AG04449 (cell line): Measurements from ENCODE around the gene PRR5L.

Source experiments
- CTCF ChIA-PET: fragments of 350-600 bp; formaldehyde crosslinking; extraction: SDS; loops from one replicate; lab custom pipeline; 2021; ENCODE audit warnings: antibody characterized with exemption; lab: Yijun Ruan, JAX
- POLR2A ChIA-PET: fragments of 400-600, 350-600 bp; formaldehyde crosslinking; extraction: SDS; loops from one replicate; lab custom pipeline; 2020; ENCODE audit warnings: antibody characterized with exemption, inconsistent platforms; lab: Yijun Ruan, JAX
- DNase-seq: peaks from one replicate; pipeline ENCODE4 v3.0.0-alpha.2; 2010; ENCODE audit warnings: low read depth, low spot score
- H3K4me3 ChIP-seq: 2 replicates; pipeline ENCODE4 v1.5.1; 2011; ENCODE audit warnings: low read depth, mild to moderate bottlenecking, control low read depth, low read length
- CTCF ChIP-seq: IDR thresholded peaks from one replicate; pipeline ENCODE4 v1.5.1; 2011; ENCODE audit warnings: mild to moderate bottlenecking, moderate library complexity, low read length, control low read depth, inconsistent platforms; ENCODE audit not compliant: insufficient read depth; ENCODE audit errors: missing control alignments

Gene PRR5L

GRCh38 chr11:36271794-36272407 lies 24.2 kb upstream of the PRR5L start:
- TF ChIP-seq CTCF: no peak
- ChIA-PET POLR2A (no interaction called here), CTCF (interaction anchor here (1.8 to 5.7 kb wide), 3 partner anchors 8 to 207 kb away, joined by 10 to 26 read pairs (median 14); no protein-coding TSS in a partner anchor)
- H3K4me3 ChIP-seq: no peak overlapping the region
- DNase-seq: no peak

GRCh38 chr11:36273110-36273509 lies 23.0 kb upstream of the PRR5L start:
- no peak for DNase-seq
- ChIA-PET POLR2A (interaction anchor here (0.6 kb wide), 1 partner anchor 653 kb away, joined by 3 read pairs; no protein-coding TSS in a partner anchor), CTCF (interaction anchor here (0.8 to 5.7 kb wide), 10 partner anchors 9 to 658 kb away, joined by 3 to 26 read pairs (median 6); no protein-coding TSS in a partner anchor)
- TF ChIP-seq CTCF: no peak
- H3K4me3 ChIP-seq: no peak overlapping the region

GRCh38 chr11:36274414-36274813 lies 21.7 kb upstream of the PRR5L start:
- ChIA-PET CTCF (interaction anchor here (1.1 to 5.7 kb wide), 6 partner anchors 8 to 219 kb away, joined by 3 to 26 read pairs (median 10); no protein-coding TSS in a partner anchor), POLR2A (no interaction called here)
- no peak overlapping the region for H3K4me3 ChIP-seq
- TF ChIP-seq CTCF: no peak
- no peak for DNase-seq

GRCh38 chr11:36278531-36279282 lies 17.4 kb upstream of the PRR5L start:
- DNase-seq: no peak
- H3K4me3 ChIP-seq: no peak overlapping the region
- TF ChIP-seq CTCF: no peak
- CTCF ChIA-PET: interaction anchor here (0.8 to 4.9 kb wide), 7 partner anchors 10 to 214 kb away, joined by 3 to 48 read pairs (median 9); partner anchors contain the start of gene COMMD9
- POLR2A ChIA-PET: no interaction called here

GRCh38 chr11:36280531-36280930 lies 15.6 kb upstream of the PRR5L start:
- POLR2A ChIA-PET: no interaction called here
- DNase-seq: no peak

More at GRCh38 chr11:36280531-36280930, 15.6 kb upstream of the PRR5L start:
- H3K4me3 ChIP-seq: no peak overlapping the region
- CTCF ChIA-PET: interaction anchor here (0.5 to 4.9 kb wide), 10 partner anchors 8 to 459 kb away, joined by 3 to 48 read pairs (median 4); partner anchors contain the start of gene COMMD9
- TF ChIP-seq CTCF: no peak
